Liver (tissue), 9 donors: ENCODE results near the gene CPLX4. TPM values are rescaled to one million over a fixed set of nuclear protein-coding genes. Genes with fewer than 3 reads are reported as not detected.

Experiments
- DNase-seq: peaks from one replicate; pipeline ENCODE4 v3.0.0-alpha.2; 2017; ENCODE audit warnings: low spot score
- H3K27ac ChIP-seq, 2 donors: one replicate each; pipeline ENCODE4 v1.7.0; 2013; ENCODE audit warnings: inconsistent platforms in 2 of 2, low read length in 2 of 2, control low read depth in 1 of 2, low read depth in 1 of 2, mild to moderate bottlenecking in 1 of 2
- H3K27me3 ChIP-seq, 4 donors: one replicate each; pipeline versions ENCODE4 v1.6.1 to v1.7.0; 2013; ENCODE audit warnings: low read length in 3 of 4, inconsistent platforms in 1 of 4, mild to moderate bottlenecking in 1 of 4, moderate library complexity in 1 of 4; ENCODE audit not compliant: control insufficient read depth in 4 of 4, insufficient read depth in 4 of 4
- H3K36me3 ChIP-seq, 4 donors: one replicate each; pipeline versions ENCODE4 v1.6.1 to v1.7.0; 2013; ENCODE audit warnings: low read length in 3 of 4, mild to moderate bottlenecking in 3 of 4, low read depth in 1 of 4, moderate library complexity in 1 of 4; ENCODE audit not compliant: control insufficient read depth in 4 of 4, insufficient read depth in 3 of 4
- H3K4me1 ChIP-seq, 4 donors: one replicate each; pipeline versions ENCODE4 v1.6.1 to v1.7.0; 2013; ENCODE audit warnings: low read length in 3 of 4, mild to moderate bottlenecking in 3 of 4, moderate library complexity in 1 of 4; ENCODE audit not compliant: control insufficient read depth in 4 of 4, insufficient read depth in 4 of 4
- H3K4me3 ChIP-seq, 3 donors: one replicate each; pipeline versions ENCODE4 v1.6.1 to v1.7.0; 2013; ENCODE audit warnings: low read length in 3 of 3, control low read depth in 1 of 3, low read depth in 1 of 3, mild to moderate bottlenecking in 1 of 3
- H3K9ac ChIP-seq, 2 donors: one replicate each; pipeline ENCODE4 v1.7.0; 2013; ENCODE audit warnings: low read length in 2 of 2, mild to moderate bottlenecking in 2 of 2, moderate library complexity in 2 of 2, control low read depth in 1 of 2, low read depth in 1 of 2
- H3K9me3 ChIP-seq, 4 donors: one replicate each; pipeline versions ENCODE4 v1.6.1 to v1.7.0; 2013; ENCODE audit warnings: low read length in 3 of 4; ENCODE audit not compliant: control insufficient read depth in 4 of 4
- ATF3 ChIP-seq: IDR thresholded peaks from 2 replicates; pipeline ENCODE4 v1.6.1; 2016; ENCODE audit warnings: antibody characterized with exemption
- CTCF ChIP-seq: fragments of 150-350 bp; IDR thresholded peaks from 2 replicates; pipeline ENCODE4 v1.5.1; 2017; ENCODE audit warnings: improper control_type of control experiment, low read depth, low read length; ENCODE audit not compliant: missing input control
- FOXA1 ChIP-seq: IDR thresholded peaks from 2 replicates; pipeline ENCODE4 v1.6.1; 2016; ENCODE audit warnings: antibody characterized with exemption
- HNF4A ChIP-seq, 2 donors: conservative IDR thresholded peaks; 2 replicates each; pipeline ENCODE4 v1.6.1; 2016; ENCODE audit warnings: antibody characterized with exemption in 2 of 2, mild to moderate bottlenecking in 2 of 2
- HNF4G ChIP-seq: IDR thresholded peaks from 2 replicates; pipeline ENCODE4 v1.6.1; 2016; ENCODE audit warnings: antibody characterized with exemption
- JUND ChIP-seq, 2 donors: IDR thresholded peaks; 2 replicates each; pipeline ENCODE4 v1.6.1; 2016; ENCODE audit warnings: antibody characterized with exemption in 2 of 2
- MAX ChIP-seq: IDR thresholded peaks from 2 replicates; pipeline ENCODE4 v1.6.1; 2016; ENCODE audit warnings: antibody characterized with exemption
- RAD21 ChIP-seq, 2 donors: IDR thresholded peaks; 2 replicates each; pipeline ENCODE4 v1.6.1; 2016; ENCODE audit warnings: antibody characterized with exemption in 2 of 2, mild to moderate bottlenecking in 2 of 2
- REST ChIP-seq: IDR thresholded peaks from 2 replicates; pipeline ENCODE4 v1.6.1; 2016; ENCODE audit warnings: antibody characterized with exemption, mild to moderate bottlenecking
- RXRA ChIP-seq, 2 donors: IDR thresholded peaks; 2 replicates each; pipeline ENCODE4 v1.6.1; 2017 to 2018; ENCODE audit warnings: antibody characterized with exemption in 2 of 2, mild to moderate bottlenecking in 1 of 2
- SP1 ChIP-seq: IDR thresholded peaks from 2 replicates; pipeline ENCODE4 v1.6.1; 2018; ENCODE audit warnings: antibody characterized with exemption, mild to moderate bottlenecking
- YY1 ChIP-seq: IDR thresholded peaks from 2 replicates; pipeline ENCODE4 v1.6.1; 2016; ENCODE audit warnings: antibody characterized with exemption, mild to moderate bottlenecking
- ZBTB33 ChIP-seq: IDR thresholded peaks from 2 replicates; pipeline ENCODE4 v1.6.1; 2016; ENCODE audit warnings: antibody characterized with exemption
- WGBS: extraction: QIAGEN DNeasy Blood & Tissue Kit; methylation state at CpG from one replicate; pipeline ENCODE4 v1.1.7; 2013; 5-methylcytosine and 5-hydroxymethylcytosine counted together
- polyA plus RNA-seq, 2 donors: library from polyadenylated mRNA; stranded (reverse) in 1 of 2; unstranded in 1 of 2; fragments of 200-250 nt in 1 of 2; fragments of >200 nt in 1 of 2; fragmentation: Nextera tagmentation in 1 of 2; extraction: Ambion mirVana in 1 of 2; gene quantifications; one replicate each; pipeline versions ENCODE4 v1.2.1 to v1.2.3, GENCODE V29; 2013 to 2015
- total RNA-seq, 2 donors: library from RNA; depleted of rRNA; stranded (reverse); fragments of >200 nt; gene quantifications; one replicate each; pipeline ENCODE4 v1.2.3, GENCODE V29; 2014
- donor health status: healthy.
- donor health status: healthy.
- donor health status: healthy.
- donor health status: healthy.
- donor health status: healthy.

Gene CPLX4
- total and polyA plus RNA-seq, 4 donors, result not detected

- Histone ChIP-seq H3K4me1 (no peaks in the 10 kb centered on the region), H3K36me3 (peaks cover 0 to 28% (median 24%) of the 10 kb centered on the region in 4 donors), H3K27me3 (peaks cover 0 to 2% (median 0%) of the 10 kb centered on the region in 4 donors), H3K4me3 (no peak overlapping the region), H3K27ac (no peak overlapping the region), H3K9ac (no peak overlapping the region), H3K9me3 (no peaks in the 10 kb centered on the region)
- WGBS, result 96% methylated on average over 7 of the region's 7 CpGs
- TF ChIP-seq RXRA (IDR thresholded peaks at IDR 0.05) (no peak), CTCF (no peak), MAX (no peak), HNF4A (conservative IDR thresholded peaks at IDR 0.05) (no peak), REST (no peak), ZBTB33 (no peak), ATF3 (no peak), RAD21 (IDR thresholded peaks at IDR 0.05) (no peak), JUND (IDR thresholded peaks at IDR 0.05) (no peak), HNF4G (no peak), SP1 (no peak), FOXA1 (no peak), YY1 (no peak)
- DNase-seq, result no peak
These were observed 5.6 kb upstream of the CPLX4 start for GRCh38 chr18:59323931-59324622.

GRCh38 chr18:59311631-59312030 lies 6.8 kb downstream of the CPLX4 start:
- Histone ChIP-seq H3K4me1 (peaks cover 2 to 6% (median 3%) of the 10 kb centered on the region in 4 donors), H3K9ac (no peak overlapping the region), H3K36me3 (no peaks in the 10 kb centered on the region), H3K27me3 (peaks cover 0 to 6% (median 2%) of the 10 kb centered on the region in 4 donors), H3K9me3 (no peaks in the 10 kb centered on the region), H3K27ac (no peak overlapping the region), H3K4me3 (no peak overlapping the region)
- TF ChIP-seq ZBTB33, result no peak
- no peak for DNase-seq
- WGBS, result 85% methylated on average over 7 of the region's 7 CpGs
